Measurements from ENCODE around the gene MYRF. TPM values are rescaled to one million over a fixed set of nuclear protein-coding genes. Genes with fewer than 3 reads are reported as not detected.

The MYRF gene
- total and polyA plus RNA-seq, 8 donors = 6.4 to 527 (median 59.7) TPM

DNA sequence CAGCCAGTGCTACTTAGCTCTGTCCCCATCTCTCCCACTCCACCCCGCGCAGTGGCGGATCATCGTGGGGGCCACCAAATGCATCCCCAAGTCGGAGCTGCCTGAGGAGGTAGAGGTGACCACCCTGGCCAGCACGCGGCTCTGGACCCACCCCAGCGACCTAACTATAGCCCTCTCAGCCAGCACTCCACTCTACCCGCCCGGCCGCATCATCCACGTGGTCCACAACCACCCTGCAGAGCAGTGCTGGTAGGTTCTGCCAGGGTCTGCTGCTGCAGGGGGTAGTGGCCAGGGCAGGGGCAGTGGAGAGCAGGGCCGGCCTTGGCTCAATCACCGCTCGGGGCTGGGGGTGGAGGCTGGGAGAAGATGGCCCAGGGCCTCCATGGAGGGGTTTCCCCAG is 13.0 kb upstream of the MYRF start:
- peaks cover 0 to 9% (median 0%) of the 10 kb centered on the region in 4 donors for H3K4me1 ChIP-seq
- no peaks in the 10 kb centered on the region for H3K9me3 ChIP-seq
- peaks cover 0 to 92% (median 65%) of the 10 kb centered on the region in 4 donors for H3K36me3 ChIP-seq
- WGBS, 5 donors = 91 to 99% (median 91%) methylated on average over 11 to 15 of the region's 15 CpGs
- TF ChIP-seq POLR2AphosphoS5 (IDR thresholded peaks at IDR 0.05) = no peak
- TF ChIP-seq EP300 (IDR thresholded peaks at IDR 0.05) = no peak
- TF ChIP-seq POLR2A (IDR thresholded peaks at IDR 0.05) = no peak
- TF ChIP-seq, protein P1, sequence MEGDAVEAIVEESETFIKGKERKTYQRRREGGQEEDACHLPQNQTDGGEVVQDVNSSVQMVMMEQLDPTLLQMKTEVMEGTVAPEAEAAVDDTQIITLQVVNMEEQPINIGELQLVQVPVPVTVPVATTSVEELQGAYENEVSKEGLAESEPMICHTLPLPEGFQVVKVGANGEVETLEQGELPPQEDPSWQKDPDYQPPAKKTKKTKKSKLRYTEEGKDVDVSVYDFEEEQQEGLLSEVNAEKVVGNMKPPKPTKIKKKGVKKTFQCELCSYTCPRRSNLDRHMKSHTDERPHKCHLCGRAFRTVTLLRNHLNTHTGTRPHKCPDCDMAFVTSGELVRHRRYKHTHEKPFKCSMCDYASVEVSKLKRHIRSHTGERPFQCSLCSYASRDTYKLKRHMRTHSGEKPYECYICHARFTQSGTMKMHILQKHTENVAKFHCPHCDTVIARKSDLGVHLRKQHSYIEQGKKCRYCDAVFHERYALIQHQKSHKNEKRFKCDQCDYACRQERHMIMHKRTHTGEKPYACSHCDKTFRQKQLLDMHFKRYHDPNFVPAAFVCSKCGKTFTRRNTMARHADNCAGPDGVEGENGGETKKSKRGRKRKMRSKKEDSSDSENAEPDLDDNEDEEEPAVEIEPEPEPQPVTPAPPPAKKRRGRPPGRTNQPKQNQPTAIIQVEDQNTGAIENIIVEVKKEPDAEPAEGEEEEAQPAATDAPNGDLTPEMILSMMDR (IDR thresholded peaks at IDR 0.05) = no peak
- DNase-seq = no peak
- intact Hi-C loops (cut with DNase I; ENCODE audit: low total_unique reads) = loop anchor here (5.0 kb wide), 1 partner anchor 62 kb away; no protein-coding TSS in a partner anchor
- no peak overlapping the region for H3K4me3 ChIP-seq
- no peak overlapping the region for H3K27ac ChIP-seq
- no peaks in the 10 kb centered on the region for H3K27me3 ChIP-seq

DNA sequence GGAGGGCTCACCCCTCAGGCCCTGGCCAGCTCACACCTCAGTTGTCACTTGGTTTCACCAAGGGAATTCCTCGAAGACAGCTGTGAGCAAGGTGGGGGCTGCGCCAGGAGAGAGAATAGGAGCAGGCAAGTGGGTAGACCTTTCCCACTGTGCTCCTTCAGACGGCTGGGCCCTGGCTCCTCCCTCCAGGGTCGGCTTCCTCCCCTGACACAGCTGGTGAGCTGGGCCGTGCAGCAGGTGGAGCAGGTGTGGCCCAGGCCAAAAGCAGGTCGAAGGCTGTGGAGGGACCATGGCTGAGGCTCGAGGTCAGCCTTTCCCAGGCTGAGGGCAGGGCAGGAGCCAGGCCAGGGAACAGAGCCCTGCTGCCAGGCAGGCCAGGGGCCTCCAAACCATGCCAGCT is 12.5 kb upstream of the MYRF start:
- no peak for DNase-seq
- Histone ChIP-seq H3K27me3 (no peaks in the 10 kb centered on the region), H3K4me3 (no peak overlapping the region), H3K27ac (no peak overlapping the region), H3K36me3 (peaks cover 0 to 95% (median 64%) of the 10 kb centered on the region in 4 donors), H3K4me1 (peaks cover 0 to 9% (median 0%) of the 10 kb centered on the region in 4 donors), H3K9me3 (no peaks in the 10 kb centered on the region)
- no peak for TF ChIP-seq POLR2A (IDR thresholded peaks at IDR 0.05)
- TF ChIP-seq, protein P1 (IDR thresholded peaks at IDR 0.05) = no peak
- no peak for TF ChIP-seq POLR2AphosphoS5 (IDR thresholded peaks at IDR 0.05)
- no peak for TF ChIP-seq EP300 (IDR thresholded peaks at IDR 0.05)
- intact Hi-C loops (cut with DNase I; ENCODE audit: low total_unique reads) = loop anchor here (5.0 kb wide), 1 partner anchor 63 kb away; no protein-coding TSS in a partner anchor
- WGBS, 5 donors = 47 to 72% (median 49%) methylated on average over 5 to 7 of the region's 7 CpGs

DNA sequence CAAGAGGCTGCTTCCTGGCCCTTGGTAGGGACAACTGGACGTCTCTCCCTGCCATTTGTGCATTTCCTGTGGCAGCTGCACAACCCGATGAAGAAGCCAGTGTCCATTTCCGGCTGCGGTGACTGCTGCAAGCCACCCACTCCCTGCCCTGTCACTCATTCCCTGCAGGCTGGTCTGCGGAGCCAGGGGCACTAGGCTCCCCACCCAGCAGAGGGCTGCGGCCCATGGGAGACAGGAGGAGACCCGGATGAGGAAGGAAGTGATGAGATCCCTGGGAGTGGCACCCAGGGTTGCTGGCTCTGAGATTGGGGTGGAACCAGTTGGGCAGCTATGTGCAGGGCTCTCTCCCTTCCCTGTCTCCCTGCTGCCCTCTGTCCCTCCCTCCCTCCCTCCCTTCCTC is 10.0 kb upstream of the MYRF start:
- H3K4me1 ChIP-seq = peaks cover under 1 to 14% (median 2%) of the 10 kb centered on the region in 4 donors
- intact Hi-C loops (cut with DNase I; ENCODE audit: low total_unique reads) = no loop called here
- 35 to 64% (median 38%) methylated on average over 6 to 7 of the region's 7 CpGs for WGBS, 5 donors

DNA sequence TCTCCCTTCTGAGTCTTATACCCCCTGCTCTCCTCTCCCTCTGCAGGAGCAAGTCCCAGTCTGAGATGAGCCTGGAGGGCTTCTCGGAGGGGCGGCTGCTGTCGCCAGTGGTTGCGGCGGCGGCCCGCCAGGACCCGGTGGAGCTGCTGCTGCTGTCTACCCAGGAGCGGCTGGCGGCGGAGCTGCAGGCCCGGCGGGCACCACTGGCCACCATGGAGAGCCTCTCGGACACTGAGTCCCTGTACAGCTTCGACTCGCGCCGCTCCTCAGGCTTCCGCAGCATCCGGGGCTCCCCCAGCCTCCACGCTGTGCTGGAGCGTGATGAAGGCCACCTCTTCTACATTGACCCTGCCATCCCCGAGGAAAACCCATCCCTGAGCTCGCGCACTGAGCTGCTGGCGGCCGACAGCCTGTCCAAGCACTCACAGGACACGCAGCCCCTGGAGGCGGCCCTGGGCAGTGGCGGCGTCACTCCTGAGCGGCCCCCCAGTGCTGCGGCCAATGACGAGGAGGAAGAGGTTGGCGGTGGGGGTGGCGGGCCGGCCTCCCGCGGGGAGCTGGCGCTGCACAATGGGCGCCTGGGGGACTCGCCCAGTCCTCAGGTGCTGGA is 8.8 kb upstream of the MYRF start:
- intact Hi-C loops (cut with DNase I; ENCODE audit: low total_unique reads) = no loop called here
- H3K27me3 ChIP-seq = no peaks in the 10 kb centered on the region
- 91 to 94% (median 92%) methylated on average over 20 to 42 of the region's 42 CpGs for WGBS, 5 donors
- H3K36me3 ChIP-seq = peaks cover 0 to 60% (median 34%) of the 10 kb centered on the region in 4 donors
- no peaks in the 10 kb centered on the region for H3K9me3 ChIP-seq
- DNase-seq = no peak
- TF ChIP-seq EP300 (IDR thresholded peaks at IDR 0.05) (no peak), POLR2A (IDR thresholded peaks at IDR 0.05) (no peak), POLR2AphosphoS5 (IDR thresholded peaks at IDR 0.05) (no peak)
- TF ChIP-seq, protein P1 (IDR thresholded peaks at IDR 0.05) = no peak
- H3K4me1 ChIP-seq = peaks cover 9 to 22% (median 9%) of the 10 kb centered on the region in 4 donors
- H3K4me3 ChIP-seq = no peak overlapping the region
- H3K27ac ChIP-seq = no peak overlapping the region

More for the DNA sequence above, 10.0 kb upstream of the MYRF start:
- H3K4me3 ChIP-seq = no peak overlapping the region
- H3K36me3 ChIP-seq = peaks cover 0 to 72% (median 45%) of the 10 kb centered on the region in 4 donors
- H3K27ac ChIP-seq = no peak overlapping the region
- H3K27me3 ChIP-seq = no peaks in the 10 kb centered on the region
- TF ChIP-seq, protein P1 (IDR thresholded peaks at IDR 0.05) = no peak
- TF ChIP-seq EP300 (IDR thresholded peaks at IDR 0.05) (no peak), POLR2AphosphoS5 (IDR thresholded peaks at IDR 0.05) (no peak), POLR2A (IDR thresholded peaks at IDR 0.05) (no peak)
- peak in 1 of 2 donors; percentile 64 for DNase-seq
- H3K9me3 ChIP-seq = no peaks in the 10 kb centered on the region

All from stomach (tissue), 9 donors.